Middle frontal gyrus (tissue), 1 donor: Measurements from ENCODE around the gene SWAP70.

Experiments used
- DNase-seq: peaks from one replicate; pipeline ENCODE4 v3.0.0-alpha.2; 2015; ENCODE audit warnings: low spot score; ENCODE audit errors: extremely low spot score

The SWAP70 gene

DNA sequence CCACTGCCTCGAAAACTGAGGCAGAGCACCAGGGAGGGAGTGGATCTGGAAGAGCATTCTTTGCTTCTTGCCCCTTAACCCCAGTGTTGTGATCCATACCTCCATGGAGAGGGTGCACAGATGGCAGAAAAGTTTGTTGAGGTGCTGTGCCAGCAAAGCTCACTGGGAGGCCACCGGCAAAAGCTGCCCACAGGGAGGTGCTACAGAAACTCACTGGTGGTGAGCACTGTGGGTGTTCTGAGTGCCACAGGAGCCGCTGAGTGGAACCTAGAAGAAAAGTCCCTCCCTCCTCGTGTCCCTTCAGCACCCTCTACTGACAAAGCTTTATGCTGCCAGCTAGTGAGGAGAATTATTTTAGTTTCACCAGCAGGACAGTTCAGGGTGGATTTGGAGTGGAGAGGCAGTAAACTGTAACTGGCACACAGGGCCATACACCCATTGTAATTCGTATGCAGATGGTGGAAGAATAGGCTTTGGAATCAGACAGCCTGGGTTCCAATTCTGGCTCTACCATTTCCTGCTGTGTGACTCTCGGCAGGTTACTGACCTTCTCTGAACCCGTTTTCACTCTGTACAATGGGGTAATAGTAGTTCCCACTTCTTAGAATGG, 84.6 kb downstream of the SWAP70 start:
- DNase-seq, result no peak

DNA sequence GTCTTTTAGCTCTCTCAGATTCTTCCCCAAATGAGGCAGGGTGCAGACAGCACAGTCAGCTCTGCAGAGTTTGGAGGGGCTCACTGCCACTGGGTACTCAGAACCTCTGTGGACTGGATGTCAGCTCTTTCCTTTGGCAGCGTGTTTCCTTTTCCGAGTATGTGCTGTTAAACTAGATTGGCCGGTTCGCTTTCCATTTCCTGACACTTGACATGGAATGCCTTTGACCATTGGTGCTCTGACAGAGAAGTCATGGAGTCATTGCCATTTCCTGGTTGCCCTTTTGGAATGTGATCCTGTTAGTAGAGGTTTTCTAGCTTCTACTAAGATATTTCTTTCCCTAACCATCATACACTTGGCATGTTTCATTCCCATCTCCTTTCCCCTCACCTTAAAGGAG, 86.7 kb downstream of the SWAP70 start:
- no peak for DNase-seq

DNA sequence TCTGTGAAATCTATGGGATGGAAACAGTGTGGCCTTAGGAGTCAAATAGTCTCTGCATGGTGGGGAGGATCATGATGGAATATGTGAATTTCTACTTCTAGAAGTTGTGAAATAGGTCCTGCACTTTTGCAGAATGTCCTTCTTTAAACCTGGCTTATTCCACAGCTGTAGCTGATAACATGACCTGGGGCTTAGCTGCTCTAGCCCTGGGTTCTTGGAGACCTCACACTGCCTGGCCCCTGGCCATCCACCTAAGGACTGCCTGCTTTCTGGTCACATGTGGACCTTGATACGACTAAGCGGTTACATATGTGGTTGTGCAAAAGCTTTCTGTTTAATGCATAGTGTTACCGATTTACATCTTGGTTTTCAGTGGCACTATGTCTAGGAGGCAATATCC, 88.2 kb downstream of the SWAP70 start:
- no peak for DNase-seq

DNA sequence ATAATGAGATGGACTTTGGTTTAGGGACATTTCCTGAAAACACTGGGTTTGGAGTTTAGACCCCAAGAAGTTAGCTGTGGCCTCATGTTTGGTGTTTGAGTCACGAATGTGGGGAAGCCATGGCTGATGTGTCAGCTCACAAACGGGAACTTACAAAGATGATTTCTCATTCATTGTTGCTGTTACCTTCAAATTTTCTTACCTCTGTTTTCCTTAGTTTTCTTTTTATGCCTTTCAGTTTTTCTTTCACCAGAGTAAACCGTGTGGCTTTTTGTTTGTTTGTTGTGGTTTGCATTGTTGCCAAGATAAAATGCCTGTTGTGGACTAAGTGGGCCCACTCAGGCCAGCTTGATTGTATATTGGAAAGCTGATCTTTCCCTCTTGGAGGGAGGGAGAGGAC, 89.1 kb downstream of the SWAP70 start:
- DNase-seq, result no peak

DNA sequence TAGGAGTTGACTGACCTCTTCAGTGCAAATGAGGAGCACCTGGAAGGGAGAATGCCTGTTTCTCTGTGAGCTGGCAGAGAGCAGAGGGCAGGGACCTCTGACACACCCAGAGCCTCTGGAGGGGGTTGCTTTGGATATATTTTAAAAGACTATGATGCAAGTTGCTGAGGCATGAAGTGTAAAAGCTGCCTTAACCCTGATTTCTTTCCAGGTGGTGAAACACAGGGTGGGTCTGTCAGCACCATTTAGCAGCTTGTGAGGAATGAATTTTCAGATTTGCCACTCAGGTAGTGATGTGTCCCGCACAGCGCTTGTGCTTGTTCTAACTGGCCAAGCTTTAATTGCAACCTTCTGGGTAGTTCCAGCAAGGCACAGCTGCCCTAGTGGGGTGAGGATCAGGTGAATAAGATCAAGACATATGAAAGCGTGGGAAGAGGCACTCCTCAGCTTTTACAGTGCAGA, 90.2 kb downstream of the SWAP70 start:
- no peak for DNase-seq

DNA sequence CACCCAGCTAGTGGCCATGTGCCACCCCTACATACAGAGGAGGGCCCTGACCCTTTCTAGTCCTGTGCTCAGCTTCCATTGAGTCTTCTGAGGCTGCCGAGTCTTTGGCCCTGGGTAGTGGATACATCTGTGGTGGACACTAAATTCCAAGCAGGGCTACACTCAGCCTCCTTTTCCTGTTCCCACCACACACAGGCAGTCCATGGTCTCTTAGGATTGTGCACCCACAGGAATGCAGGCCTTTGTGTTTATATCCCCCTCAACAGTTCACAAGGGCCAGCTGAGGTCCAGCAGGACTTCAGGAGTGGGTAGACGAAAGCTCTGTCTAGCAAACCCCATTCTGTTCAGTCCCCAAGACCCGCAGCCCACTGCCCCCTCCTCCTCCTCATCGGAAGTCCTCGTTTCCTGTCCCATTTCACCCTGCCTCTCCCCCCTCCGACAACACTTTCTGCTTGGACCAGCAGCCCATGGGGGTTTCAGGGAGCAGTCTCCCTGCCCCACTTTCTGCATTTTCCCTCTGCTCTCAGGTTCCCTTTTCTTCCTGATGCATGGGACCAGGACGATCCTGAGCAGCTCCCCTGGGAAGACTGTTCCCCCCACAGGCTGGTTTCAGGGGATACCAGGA, 91.8 kb downstream of the SWAP70 start:
- DNase-seq, result no peak

DNA sequence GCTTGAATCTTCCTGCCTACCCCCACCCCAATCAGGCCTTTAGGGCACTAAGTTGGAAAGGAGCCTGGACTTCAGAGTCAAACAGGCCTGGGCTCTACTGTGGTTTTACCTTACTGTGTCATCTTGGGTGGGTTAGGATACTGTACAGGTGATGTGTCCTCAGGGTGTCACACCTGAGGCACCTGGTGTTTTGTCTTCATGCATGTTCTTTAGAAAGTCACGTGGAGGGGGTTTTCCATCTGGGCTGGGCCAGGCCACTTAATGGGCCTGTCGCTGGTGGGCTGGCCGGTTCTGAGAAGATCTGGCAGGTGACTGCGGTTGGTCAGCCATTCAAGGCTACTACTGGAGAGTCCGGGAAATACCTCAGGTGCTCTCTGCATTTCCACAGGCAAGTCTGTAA, 92.6 kb downstream of the SWAP70 start:
- no peak for DNase-seq

DNA sequence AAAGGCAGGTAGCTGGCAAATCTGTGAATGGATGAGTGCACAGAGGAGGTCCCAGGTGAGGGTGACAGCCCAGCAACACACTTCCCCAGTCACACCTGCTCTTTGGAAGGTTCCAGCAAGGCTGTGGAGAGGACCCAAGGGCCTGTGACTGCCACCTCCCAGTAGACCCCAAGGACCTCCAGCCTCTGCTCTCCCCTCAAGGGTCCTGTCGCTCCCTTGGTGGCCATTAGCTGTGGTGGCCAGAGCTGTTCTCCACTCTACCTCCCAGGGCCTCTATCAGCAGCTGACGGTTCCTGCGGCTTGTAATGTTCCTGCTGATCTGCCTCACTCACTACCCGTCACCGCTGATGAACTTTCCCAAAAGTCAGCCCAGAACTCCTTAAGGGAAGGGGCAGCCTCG, 93.0 kb downstream of the SWAP70 start:
- no peak for DNase-seq

DNA sequence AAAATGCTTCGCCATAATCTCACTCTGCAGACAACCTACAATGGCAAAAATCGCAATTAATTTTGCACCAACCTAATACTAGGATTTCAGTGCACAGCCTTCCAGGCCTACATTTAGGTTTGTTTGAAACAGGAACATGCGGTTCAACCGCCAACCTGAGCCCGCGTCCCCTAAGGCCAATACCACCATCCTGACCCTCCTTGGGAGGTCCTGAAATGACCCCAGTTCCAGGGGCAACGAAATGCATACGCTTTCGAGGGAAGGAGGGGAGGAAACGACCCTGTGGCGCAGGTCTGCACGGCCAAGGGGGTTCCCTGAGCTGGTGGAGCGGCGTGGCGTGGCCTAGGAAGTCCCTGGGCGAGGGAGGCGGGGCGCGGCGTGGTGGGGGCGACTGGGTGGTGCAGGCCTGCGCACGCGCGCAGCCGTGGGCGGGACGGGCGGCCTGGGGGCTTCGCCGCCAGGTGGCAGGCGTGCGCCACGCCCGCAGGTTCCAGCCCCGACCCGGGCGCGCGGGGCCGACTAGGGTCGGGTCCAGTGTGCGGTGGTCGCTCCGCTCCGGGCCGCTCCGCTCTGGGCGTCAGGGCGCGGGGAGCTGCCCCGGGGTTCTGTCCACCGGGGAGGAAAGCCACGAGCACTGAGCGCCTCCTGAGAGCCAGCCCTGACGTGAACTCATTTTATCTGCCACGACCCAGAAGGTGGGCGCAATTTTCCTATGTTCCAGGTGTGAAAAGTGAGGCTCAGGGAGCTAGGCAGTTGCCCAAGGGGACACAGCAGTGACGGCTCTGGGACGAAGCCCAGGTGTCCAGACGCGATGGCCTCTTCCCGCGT, 94.1 kb downstream of the SWAP70 start:
- DNase-seq, result peak; percentile 43

DNA sequence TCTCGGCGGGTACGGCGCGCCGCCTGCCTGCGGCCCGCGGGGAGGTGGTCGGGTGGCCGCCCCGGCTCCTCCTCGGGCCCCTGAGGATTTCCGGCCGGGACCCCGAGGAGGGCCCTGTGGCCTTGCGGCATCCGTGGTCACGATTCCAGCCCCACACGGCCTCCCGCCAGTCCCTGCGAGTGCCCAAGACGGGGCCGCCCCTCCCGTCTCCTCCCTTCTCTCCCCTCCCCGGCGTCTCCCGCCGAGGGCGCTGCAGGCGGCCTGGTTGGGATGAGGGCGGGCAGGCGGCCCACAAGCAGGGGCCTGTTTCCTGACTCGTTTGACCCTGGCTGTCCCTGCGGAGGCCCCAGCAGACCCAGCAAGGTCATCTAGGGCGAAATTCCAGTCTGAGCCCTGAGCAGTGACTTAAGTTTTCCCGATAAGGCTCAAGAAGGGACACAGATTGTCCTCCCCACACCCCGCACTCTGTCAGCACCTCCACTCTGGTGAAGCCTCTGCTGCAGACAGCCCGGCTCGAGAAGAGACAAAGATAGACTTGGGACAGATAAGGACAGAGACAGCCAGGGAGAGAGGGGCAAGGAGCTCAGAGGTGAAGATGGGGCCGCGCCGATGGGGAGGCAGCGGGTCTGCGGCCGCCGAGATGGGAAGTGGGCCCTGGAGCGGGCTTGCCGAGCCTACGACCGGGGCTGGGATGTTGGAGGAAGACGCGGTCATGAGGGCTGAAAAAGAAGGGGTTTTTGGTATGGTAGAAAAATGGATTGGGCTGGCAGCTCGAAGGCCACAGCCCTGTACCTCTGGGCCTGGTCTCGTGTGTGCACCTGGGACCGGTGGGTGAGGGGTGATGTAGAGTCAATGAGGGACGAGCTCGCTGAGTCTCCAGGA, 95.0 kb downstream of the SWAP70 start:
- DNase-seq, result no peak

DNA sequence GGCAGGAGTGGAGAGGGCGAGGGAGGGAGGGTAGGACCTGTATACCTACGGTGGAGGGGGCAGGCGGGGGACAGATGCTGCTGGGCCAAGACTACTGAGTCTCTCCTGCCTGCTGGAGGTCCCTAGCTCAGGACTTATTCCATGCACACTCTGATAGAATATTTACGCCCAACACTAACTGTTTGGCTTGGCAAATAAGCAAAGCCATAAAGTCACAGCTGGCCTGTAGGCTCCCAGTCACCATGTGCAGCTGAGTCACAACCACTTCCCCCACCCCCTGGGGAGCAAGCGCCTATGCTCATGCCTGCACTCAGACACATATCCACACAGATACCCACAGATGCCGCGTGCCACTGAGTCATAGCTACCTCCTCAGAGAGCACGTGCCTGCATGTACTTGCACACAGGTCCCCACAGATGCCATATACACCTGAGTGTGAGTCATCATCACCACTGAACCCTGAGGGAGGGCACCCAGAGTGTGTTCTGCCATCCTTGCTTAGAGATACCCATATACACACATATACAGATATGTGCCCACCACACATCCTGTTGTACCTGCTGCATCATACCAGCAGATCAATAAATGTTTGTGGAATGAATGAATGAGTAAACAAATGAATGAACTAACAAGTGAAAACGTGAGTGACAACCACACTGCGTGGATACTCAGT, 95.8 kb downstream of the SWAP70 start:
- DNase-seq, result no peak

DNA sequence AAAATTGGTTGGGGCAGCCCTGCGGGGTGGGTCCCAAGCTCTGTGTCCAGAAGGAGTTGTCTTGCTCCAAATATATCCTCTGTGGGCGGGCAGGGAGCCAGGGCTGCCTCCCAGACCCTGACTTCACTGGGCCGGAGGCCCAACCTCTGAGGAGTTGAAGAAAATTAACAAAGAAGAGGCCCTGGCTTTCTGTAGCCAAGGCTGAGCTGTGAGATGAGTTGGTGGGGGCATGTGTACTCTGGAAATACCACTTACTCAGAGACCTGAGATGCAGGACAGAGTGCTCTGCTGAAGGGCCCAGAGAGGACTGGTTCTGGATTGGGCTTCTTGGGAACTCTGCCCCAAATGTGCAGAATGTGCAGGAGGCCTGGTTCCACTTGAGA, 96.3 kb downstream of the SWAP70 start:
- DNase-seq, result no peak

DNA sequence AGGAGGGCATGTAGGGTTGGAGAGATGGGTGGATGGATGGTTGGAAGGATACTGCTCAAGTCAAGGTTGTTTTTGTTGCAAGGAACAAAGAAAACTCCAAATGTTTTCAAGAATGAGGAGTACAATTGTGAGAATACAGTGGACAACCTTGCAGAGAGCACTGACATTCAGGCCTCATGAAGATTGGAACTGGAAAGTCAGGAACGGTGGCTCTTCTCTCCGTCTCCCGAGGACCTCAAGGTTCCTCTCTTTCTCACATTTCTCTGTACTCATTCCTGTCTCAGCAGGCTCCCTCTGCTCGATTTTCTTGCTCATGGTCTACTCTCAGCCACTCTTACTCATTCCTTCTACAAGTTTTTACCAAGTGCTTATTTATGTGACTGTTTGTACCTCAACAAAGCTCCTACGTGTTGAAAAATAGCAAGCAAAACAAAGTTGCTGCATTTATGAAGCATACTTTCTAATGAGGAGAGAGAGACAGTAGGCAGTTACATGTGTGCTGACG, 97.6 kb downstream of the SWAP70 start:
- DNase-seq, result no peak

DNA sequence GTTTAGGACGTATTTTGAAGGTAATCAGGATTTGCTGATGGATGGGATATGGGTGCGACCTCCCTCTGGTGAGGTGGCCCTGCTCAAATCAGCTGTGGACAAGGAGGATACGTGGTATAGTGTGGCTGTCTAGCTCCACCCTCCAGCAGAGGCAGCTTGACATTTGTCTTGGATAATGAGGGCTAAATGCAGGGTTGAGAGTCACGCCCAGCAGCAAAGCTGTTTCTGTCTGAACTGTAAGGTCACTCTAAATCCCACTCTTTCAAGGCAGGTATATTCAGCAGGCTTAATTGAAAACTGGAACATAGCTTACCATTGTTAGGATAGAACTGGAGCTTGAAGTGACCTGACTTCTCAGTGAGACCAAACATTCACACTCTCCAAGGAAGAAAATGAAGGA, 98.7 kb downstream of the SWAP70 start:
- no peak for DNase-seq

DNA sequence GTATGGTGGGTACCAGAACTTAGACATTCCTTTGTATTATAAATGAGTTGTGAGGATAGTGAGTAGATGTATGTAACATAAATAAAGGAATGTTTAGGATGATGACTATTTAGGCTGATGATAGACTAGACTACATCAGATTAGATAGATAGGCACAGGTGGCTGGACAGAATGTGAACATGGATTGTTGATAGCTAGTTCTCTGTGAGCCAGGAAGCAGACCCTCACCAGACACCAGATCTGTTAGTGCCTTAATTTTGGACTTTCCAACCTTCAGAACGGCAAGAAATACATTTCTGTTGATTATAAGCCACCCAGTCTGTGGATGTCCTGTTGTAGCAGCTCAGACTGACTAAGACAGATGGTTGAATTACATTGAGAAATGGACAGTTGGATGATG, 99.4 kb downstream of the SWAP70 start:
- no peak for DNase-seq

DNA sequence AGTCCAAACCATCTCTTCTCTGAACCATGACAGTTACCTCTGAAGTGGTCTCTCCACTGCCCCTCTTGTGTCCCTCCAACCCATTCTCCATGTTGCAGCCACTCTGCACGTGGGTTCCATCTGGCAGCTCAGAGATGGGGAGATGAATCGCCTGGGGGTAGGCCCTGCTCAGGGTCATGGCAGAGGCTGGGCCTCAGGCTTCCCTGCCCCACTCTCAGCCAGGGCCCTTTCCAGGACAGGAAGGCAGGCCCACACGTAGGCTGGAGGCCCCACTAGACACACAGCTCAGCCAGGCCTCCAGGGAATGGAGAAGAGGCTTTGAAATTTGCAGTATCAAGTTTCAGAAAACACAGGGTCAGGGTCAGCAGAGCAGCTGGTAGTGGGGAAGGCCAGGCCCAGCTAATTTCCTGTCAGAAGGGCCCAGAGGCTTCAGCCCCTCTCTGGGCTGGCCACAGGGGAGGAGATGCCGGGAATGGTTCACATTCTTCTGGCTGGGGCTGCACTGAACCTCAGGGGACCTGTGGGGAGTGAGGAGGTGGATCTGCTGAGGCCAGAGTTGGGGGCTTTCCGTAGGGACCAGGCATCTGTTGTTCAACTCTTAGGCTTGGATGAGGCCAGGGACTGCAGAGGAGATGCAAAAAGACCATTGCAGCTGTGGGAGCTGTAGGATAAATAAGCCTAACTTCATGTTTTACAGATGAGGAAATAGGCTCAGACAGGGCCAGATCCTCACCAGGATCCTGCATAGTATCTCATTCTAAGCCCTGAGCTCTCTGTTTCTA, 101.6 kb downstream of the SWAP70 start:
- no peak for DNase-seq

DNA sequence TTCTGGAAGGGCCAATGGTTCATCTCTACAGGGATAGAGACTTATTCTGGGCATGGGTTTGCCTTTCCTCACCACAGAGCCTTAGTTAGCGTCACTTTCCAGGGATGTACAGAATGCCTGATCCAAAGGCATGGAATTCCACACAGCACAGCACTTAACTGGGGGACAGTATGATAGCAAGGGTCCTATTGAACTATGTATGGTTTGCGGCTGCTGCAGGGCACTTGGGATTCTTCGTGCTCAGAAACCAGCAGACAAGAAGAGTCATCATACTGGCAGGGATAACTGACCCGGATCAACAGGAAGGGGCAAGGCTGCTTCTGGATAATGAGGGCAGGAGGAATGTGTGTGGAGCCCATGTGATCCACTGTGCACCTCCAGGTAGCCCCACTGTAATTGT, 105.7 kb downstream of the SWAP70 start:
- DNase-seq, result no peak

DNA sequence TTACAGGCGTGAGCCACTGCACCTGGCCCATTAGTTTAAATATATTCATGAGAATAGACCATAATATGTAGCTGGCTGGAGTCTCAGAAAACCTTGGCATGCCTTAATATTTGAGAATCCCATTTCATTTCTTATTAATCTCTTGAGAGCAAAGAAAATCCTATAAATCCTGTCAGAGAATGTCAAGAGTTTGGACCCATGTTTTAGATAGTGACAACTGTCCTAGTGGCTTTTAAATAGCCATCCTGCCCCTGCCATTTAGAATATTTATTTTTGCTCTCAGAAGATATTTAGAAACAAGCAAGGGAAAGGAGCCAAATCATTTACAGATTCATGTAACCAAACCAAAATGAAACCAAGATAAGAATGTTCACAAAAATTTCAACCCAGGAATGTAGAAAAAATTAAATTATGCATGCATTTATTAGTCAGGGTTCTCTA, 107.2 kb downstream of the SWAP70 start:
- no peak for DNase-seq

DNA sequence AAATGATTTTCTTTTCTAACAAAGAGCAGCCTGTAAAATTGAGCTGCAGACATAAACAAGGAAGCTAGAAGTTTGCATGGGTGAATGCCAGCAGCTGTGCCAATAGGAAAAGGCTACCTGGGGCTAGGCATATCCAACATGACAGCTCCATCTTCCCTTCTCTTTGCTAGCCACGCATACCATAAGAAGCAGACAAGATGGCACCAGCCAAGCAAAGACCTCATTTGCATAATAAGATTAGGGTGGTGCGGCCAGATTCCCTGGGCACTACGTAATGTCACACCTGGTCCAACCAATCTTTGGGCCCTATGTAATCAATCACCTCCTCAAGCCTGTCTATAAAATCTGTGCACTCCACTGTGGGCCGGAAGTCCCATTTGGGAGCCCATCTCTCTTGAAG, 108.3 kb downstream of the SWAP70 start:
- DNase-seq, result no peak

DNA sequence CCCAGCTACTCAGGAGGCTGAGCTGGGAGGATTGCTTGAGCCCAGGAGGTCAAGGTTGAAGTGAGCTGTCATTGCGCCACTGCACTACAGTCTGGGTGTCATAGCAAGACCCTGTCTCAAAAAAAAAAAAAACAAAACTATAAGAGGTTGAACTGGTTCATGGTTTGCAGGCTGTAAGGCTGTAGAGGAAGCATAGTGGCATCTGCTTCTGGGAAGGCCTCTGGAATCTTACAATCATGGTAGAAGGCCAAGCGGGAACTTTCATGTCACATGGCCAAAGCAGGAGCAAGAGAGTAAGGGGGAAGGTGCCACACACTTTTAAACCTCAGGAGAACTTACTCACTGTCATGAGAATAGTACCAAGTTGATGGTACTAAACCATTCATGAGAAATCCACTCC, 109.6 kb downstream of the SWAP70 start:
- DNase-seq, result no peak
